OCI-LY1 (cell line): ENCODE data around the gene ERRFI1.
A peak's percentile ranks its signal among the peaks of the same experiment; 100 is the strongest.

ENCODE experiments used
- H2AFZ ChIP-seq: fragments of 200-600 bp; sonication (generic), shearing (Covaris generic); 2 replicates; pipeline ENCODE4 v1.6.0; 2014; ENCODE audit warnings: antibody characterized with exemption, mild to moderate bottlenecking, low read length
- H3F3A ChIP-seq: fragments of 200-600 bp; sonication (generic), shearing (Covaris generic); 2 replicates; pipeline ENCODE4 v1.6.0; 2014; ENCODE audit warnings: mild to moderate bottlenecking, antibody characterized with exemption, low read length, moderate library complexity; ENCODE audit not compliant: insufficient read depth
- H3K27ac ChIP-seq: fragments of 200-600 bp; sonication (generic); 2 replicates; pipeline ENCODE4 v1.5.1; 2014; ENCODE audit warnings: low read length, mixed run types, mild to moderate bottlenecking, low read depth; ENCODE audit not compliant: poor library complexity, severe bottlenecking
- H3K27me3 ChIP-seq: fragments of 200-600 bp; sonication (generic); 2 replicates; pipeline ENCODE4 v1.6.0; 2014; ENCODE audit warnings: antibody characterized with exemption, mild to moderate bottlenecking, low read length, moderate library complexity; ENCODE audit not compliant: insufficient read depth
- H3K36me3 ChIP-seq: fragments of 200-600 bp; sonication (generic); 2 replicates; pipeline ENCODE4 v1.6.1; 2014; ENCODE audit warnings: mild to moderate bottlenecking, antibody characterized with exemption, low read length, moderate library complexity, mixed read lengths; ENCODE audit not compliant: insufficient read depth
- H3K4me1 ChIP-seq: fragments of 200-600 bp; sonication (generic); 2 replicates; pipeline ENCODE4 v1.5.1; 2014; ENCODE audit warnings: mild to moderate bottlenecking, low read length, moderate library complexity; ENCODE audit not compliant: insufficient read depth, severe bottlenecking
- H3K4me2 ChIP-seq: fragments of 200-600 bp; sonication (generic), shearing (Covaris generic); 2 replicates; pipeline ENCODE4 v1.6.1; 2014; ENCODE audit warnings: low read length
- H3K4me3 ChIP-seq: fragments of 200-600 bp; sonication (generic); 2 replicates; pipeline ENCODE4 v1.5.1; 2014; ENCODE audit warnings: low read length, low read depth, mild to moderate bottlenecking, mixed read lengths; ENCODE audit not compliant: poor library complexity, severe bottlenecking
- H3K79me2 ChIP-seq: fragments of 200-600 bp; shearing (Covaris generic); 2 replicates; pipeline ENCODE4 v1.6.1; 2016; ENCODE audit warnings: mixed run types, low read length, mixed read lengths; ENCODE audit not compliant: insufficient read depth
- H3K9ac ChIP-seq: fragments of 200-600 bp; sonication (generic), shearing (Covaris generic); 2 replicates; pipeline ENCODE4 v1.6.1; 2014; ENCODE audit warnings: mild to moderate bottlenecking, low read length, mixed read lengths
- H3K9me2 ChIP-seq: fragments of 200-600 bp; sonication (generic), shearing (Covaris generic); 2 replicates; pipeline ENCODE4 v1.6.1; 2014; ENCODE audit warnings: low read depth, mild to moderate bottlenecking, low read length, mixed read lengths
- H3K9me3 ChIP-seq: fragments of 200-600 bp; shearing (Covaris generic); 2 replicates; pipeline ENCODE4 v1.6.1; 2014; ENCODE audit warnings: low read length, mixed read lengths
- H4K20me1 ChIP-seq: fragments of 200-600 bp; sonication (generic), shearing (Covaris generic); 2 replicates; pipeline ENCODE4 v1.6.0; 2016; ENCODE audit warnings: mild to moderate bottlenecking, low read length; ENCODE audit not compliant: insufficient read depth
- CTCF ChIP-seq: fragments of 200-600 bp; sonication (generic), shearing (Covaris generic); IDR thresholded peaks from 2 replicates; pipeline ENCODE4 v1.5.1; 2017; ENCODE audit warnings: mild to moderate bottlenecking, antibody characterized with exemption, low read length, moderate library complexity, mixed read lengths
- EZH2 ChIP-seq: fragments of 200-600 bp; sonication (generic), shearing (Covaris generic); IDR thresholded peaks from 2 replicates; pipeline ENCODE4 v1.8.0; 2017; ENCODE audit warnings: borderline replicate concordance, mixed run types, mild to moderate bottlenecking, antibody characterized with exemption, low read length, moderate library complexity, mixed read lengths

The ERRFI1 gene

GRCh38 chr1:8016895-8017241 is 9.2 kb downstream of the ERRFI1 start:
- H2AFZ ChIP-seq: no peak overlapping the region
- H3K9ac ChIP-seq: no peak overlapping the region
- H3K4me1 ChIP-seq: no peaks in the 10 kb centered on the region
- H3K36me3 ChIP-seq: no peaks in the 10 kb centered on the region
- H3K27me3 ChIP-seq: no peaks in the 10 kb centered on the region
- H3K4me2 ChIP-seq: no peak overlapping the region
- no peak overlapping the region for H3K27ac ChIP-seq
- H3K9me3 ChIP-seq: no peaks in the 10 kb centered on the region
- H4K20me1 ChIP-seq: no peaks in the 10 kb centered on the region
- H3K9me2 ChIP-seq: no peaks in the 10 kb centered on the region
- no peak overlapping the region for H3K4me3 ChIP-seq
- no peaks in the 10 kb centered on the region for H3K79me2 ChIP-seq
- no peaks in the 10 kb centered on the region for H3F3A ChIP-seq
- TF ChIP-seq EZH2: no peak
- no peak for TF ChIP-seq CTCF

GRCh38 chr1:8016210-8016894 is 9.8 kb downstream of the ERRFI1 start:
- H3K4me3 ChIP-seq: no peak overlapping the region
- no peaks in the 10 kb centered on the region for H3K9me2 ChIP-seq
- no peak overlapping the region for H3K9ac ChIP-seq
- H3K79me2 ChIP-seq: no peaks in the 10 kb centered on the region
- TF ChIP-seq EZH2: no peak
- TF ChIP-seq CTCF: peak; percentile 20; the same call in 1 of the 2 replicates
- H2AFZ ChIP-seq: no peak overlapping the region
- no peaks in the 10 kb centered on the region for H3K9me3 ChIP-seq
- no peaks in the 10 kb centered on the region for H3K27me3 ChIP-seq
- H3K4me2 ChIP-seq: no peak overlapping the region
- H3K36me3 ChIP-seq: no peaks in the 10 kb centered on the region
- H3K4me1 ChIP-seq: no peaks in the 10 kb centered on the region
- no peaks in the 10 kb centered on the region for H3F3A ChIP-seq
- no peaks in the 10 kb centered on the region for H4K20me1 ChIP-seq
- no peak overlapping the region for H3K27ac ChIP-seq

- H3K27ac ChIP-seq: no peak overlapping the region
- H3K4me2 ChIP-seq: no peak overlapping the region
- H3K79me2 ChIP-seq: no peaks in the 10 kb centered on the region
- H4K20me1 ChIP-seq: no peaks in the 10 kb centered on the region
- H3K36me3 ChIP-seq: no peaks in the 10 kb centered on the region
- no peaks in the 10 kb centered on the region for H3F3A ChIP-seq
- H3K4me1 ChIP-seq: no peaks in the 10 kb centered on the region
- no peaks in the 10 kb centered on the region for H3K27me3 ChIP-seq
- no peaks in the 10 kb centered on the region for H3K9me3 ChIP-seq
- H3K9me2 ChIP-seq: no peaks in the 10 kb centered on the region
- no peak overlapping the region for H2AFZ ChIP-seq
- no peak overlapping the region for H3K4me3 ChIP-seq
- no peak for TF ChIP-seq CTCF
- no peak for TF ChIP-seq EZH2
- no peak overlapping the region for H3K9ac ChIP-seq
Measured at GRCh38 chr1:8015809-8016165, 10.3 kb downstream of the ERRFI1 start.
